ENCODE results near the gene ATP9B.

GRCh38 chr18:79129120-79129519 is 59.9 kb downstream of the ATP9B start:
- TF ChIP-seq CTCF (conservative IDR thresholded peaks at IDR 0.05 in 1 of 2, IDR thresholded peaks at IDR 0.05 in 1 of 2; ENCODE audit: extremely low read depth in 1 of 2, insufficient read depth in 1 of 2, low read depth in 1 of 2, low read length in 2 of 2) = no peak
- no peak for TF ChIP-seq EZH2 (IDR thresholded peaks at IDR 0.05; ENCODE audit: borderline replicate concordance, low read length)
